Thyroid gland (tissue), 4 donors: ENCODE measurements around the gene KLHDC7A. TPM values are rescaled to one million over a fixed set of nuclear protein-coding genes. Genes with fewer than 3 reads are reported as not detected.
"Not testable (repeated sequence)": the region's sequence is repeated elsewhere in the genome, so short reads cannot be mapped to it uniquely, and the experiment has no call there.

Experiments used
- DNase-seq, 2 donors: peaks; one replicate each; pipeline ENCODE4 v3.0.0-alpha.2; 2019
- H3K27ac ChIP-seq, 3 donors: fragments of 200-600 bp; sonication (generic); 1 replicate in 2 of 3; 2 replicates in 1 of 3; pipeline ENCODE4 v1.5.1; 2016 to 2019; ENCODE audit warnings: mild to moderate bottlenecking in 1 of 3, moderate library complexity in 1 of 3
- H3K27me3 ChIP-seq: fragments of 200-600 bp; sonication (generic); one replicate; pipeline ENCODE4 v1.5.1; 2019
- H3K36me3 ChIP-seq, 2 donors: fragments of 200-600 bp; sonication (generic); one replicate each; pipeline ENCODE4 v1.5.1; 2016 to 2019
- H3K4me1 ChIP-seq, 2 donors: fragments of 200-600 bp; sonication (generic); one replicate each; pipeline ENCODE4 v1.5.1; 2017 to 2019
- H3K4me3 ChIP-seq, 3 donors: fragments of 200-600 bp; sonication (generic); replicated peaks in 1 of 3; 1 replicate in 2 of 3; 2 replicates in 1 of 3; pipeline ENCODE4 v1.5.1; 2016; ENCODE audit warnings: mild to moderate bottlenecking in 1 of 3
- H3K9me3 ChIP-seq: fragments of 200-600 bp; sonication (generic); one replicate; pipeline ENCODE4 v1.5.1; 2017
- POLR2A ChIP-seq, 2 donors: fragments of 450-650 bp; IDR thresholded peaks; one replicate each; pipeline ENCODE4 v1.6.1; 2017; ENCODE audit warnings: antibody characterized with exemption in 2 of 2, mild to moderate bottlenecking in 2 of 2, moderate library complexity in 1 of 2
- WGBS, 2 donors: methylation state at CpG; one replicate each; pipeline ENCODE4 v1.1.5; 2017; 5-methylcytosine and 5-hydroxymethylcytosine counted together
- intact Hi-C: fragments of 100-400 bp; cut with DNase I; formaldehyde crosslinking; loops from one replicate; pipeline ENCODE4 v1.15.1; 2023
- total RNA-seq, 4 donors: library from RNA; depleted of rRNA; stranded (reverse); fragments of >200 nt; gene quantifications; one replicate each; pipeline ENCODE4 v1.2.3, GENCODE V29; 2016
- TF ChIP-seq, protein P1 (sequence below), 6 experiments: fragments of 200-600 bp in 3 of 6; fragments of 450-650 bp in 3 of 6; sonication (generic) in 3 of 6; IDR thresholded peaks; one replicate each; pipeline ENCODE4 v1.5.1; 2016 to 2019; ENCODE audit warnings: antibody characterized with exemption in 6 of 6, mild to moderate bottlenecking in 2 of 6, inconsistent platforms in 1 of 6, moderate library complexity in 1 of 6

KLHDC7A gene
- total RNA-seq, 4 donors from 2014 or later, result 0.40 to 9.9 (median 4.7) TPM

DNA sequence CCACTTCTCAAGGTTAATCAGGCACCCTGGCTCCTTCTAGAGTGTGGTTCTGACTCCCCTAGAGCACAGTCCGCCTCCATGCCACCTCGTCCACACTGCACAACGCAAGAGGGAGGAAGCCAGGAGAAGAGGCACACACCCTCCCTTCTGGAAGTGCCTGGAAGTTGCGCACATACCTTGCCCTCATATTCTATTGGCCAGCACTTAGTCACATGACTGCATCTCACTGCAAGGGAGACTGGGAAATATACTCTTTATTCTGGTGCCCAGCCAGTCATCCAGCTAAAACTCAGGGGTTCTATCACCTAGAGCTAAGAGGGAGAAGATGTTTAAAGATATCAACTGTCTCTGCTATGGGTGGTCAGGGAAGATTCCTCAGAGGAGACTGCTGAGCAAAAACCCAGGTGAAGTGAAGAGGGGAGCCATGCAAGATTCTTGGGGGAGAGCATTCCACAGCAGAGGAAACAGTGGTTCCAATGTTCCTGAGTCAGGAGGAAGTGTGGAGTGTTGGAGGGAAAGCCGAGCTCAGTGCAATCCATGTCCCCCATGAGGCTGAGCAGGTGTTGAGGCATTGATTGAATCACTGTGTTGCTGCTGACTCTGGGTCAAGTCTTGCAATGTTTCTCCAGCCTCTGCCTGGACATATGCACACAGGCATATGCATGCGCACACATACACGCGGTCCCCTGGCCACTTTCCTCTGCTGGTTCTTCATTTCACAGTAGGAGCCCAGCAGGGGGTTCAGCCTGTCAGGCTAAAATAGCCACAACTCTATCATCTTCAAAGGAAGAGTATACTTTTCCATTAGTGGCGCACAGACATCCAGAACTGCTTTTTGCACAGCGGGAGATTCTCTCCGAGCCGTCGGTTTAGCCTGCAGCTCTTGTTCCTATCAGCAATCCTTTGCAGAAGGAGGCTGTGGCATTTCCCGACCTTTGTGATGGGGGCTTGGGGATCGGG, 22.3 kb upstream of the KLHDC7A start:
- no peak for DNase-seq
- TF ChIP-seq, protein P1, sequence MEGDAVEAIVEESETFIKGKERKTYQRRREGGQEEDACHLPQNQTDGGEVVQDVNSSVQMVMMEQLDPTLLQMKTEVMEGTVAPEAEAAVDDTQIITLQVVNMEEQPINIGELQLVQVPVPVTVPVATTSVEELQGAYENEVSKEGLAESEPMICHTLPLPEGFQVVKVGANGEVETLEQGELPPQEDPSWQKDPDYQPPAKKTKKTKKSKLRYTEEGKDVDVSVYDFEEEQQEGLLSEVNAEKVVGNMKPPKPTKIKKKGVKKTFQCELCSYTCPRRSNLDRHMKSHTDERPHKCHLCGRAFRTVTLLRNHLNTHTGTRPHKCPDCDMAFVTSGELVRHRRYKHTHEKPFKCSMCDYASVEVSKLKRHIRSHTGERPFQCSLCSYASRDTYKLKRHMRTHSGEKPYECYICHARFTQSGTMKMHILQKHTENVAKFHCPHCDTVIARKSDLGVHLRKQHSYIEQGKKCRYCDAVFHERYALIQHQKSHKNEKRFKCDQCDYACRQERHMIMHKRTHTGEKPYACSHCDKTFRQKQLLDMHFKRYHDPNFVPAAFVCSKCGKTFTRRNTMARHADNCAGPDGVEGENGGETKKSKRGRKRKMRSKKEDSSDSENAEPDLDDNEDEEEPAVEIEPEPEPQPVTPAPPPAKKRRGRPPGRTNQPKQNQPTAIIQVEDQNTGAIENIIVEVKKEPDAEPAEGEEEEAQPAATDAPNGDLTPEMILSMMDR (IDR thresholded peaks at IDR 0.05), result no peak
- no peak for TF ChIP-seq POLR2A (IDR thresholded peaks at IDR 0.05)
- H3K4me1 ChIP-seq, result no peaks in the 10 kb centered on the region
- no peak overlapping the region for H3K27ac ChIP-seq
- H3K9me3 ChIP-seq, result no peaks in the 10 kb centered on the region
- no peaks in the 10 kb centered on the region for H3K36me3 ChIP-seq
- H3K4me3 ChIP-seq, result no peak overlapping the region
- 66 to 74% methylated on average over 15 of the region's 15 CpGs for WGBS, 2 donors
- H3K27me3 ChIP-seq, result no peaks in the 10 kb centered on the region
- intact Hi-C loops, result no loop called here

DNA sequence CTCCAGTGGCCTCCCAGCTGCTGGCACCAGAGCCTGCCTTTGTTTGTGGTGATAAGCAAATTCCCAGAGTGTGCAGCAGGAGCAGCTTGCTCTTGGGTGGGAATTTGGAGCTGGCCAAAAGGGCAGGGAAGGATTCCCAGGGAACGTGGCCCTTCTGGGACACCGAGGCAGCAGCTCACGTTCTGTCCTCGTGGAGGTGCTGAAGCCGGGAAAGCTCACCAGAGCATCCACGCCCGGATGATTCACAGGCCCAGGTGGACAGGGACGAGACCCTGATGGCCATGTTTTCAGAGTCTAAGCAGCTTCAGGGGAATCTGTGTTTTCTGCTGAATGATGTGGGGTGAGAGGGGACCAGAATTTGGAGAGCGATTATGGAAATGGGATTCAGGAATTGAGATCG, 19.1 kb upstream of the KLHDC7A start:
- DNase-seq, result no peak
- H3K36me3 ChIP-seq, result no peaks in the 10 kb centered on the region
- H3K27ac ChIP-seq, result no peak overlapping the region
- intact Hi-C loops, result no loop called here
- H3K9me3 ChIP-seq, result no peaks in the 10 kb centered on the region
- H3K27me3 ChIP-seq, result no peaks in the 10 kb centered on the region
- TF ChIP-seq, protein P1 (IDR thresholded peaks at IDR 0.05), result no peak
- no peak for TF ChIP-seq POLR2A (IDR thresholded peaks at IDR 0.05)
- no peak overlapping the region for H3K4me3 ChIP-seq
- H3K4me1 ChIP-seq, result no peaks in the 10 kb centered on the region
- 89 to 93% methylated on average over 8 to 10 of the region's 10 CpGs for WGBS, 2 donors

DNA sequence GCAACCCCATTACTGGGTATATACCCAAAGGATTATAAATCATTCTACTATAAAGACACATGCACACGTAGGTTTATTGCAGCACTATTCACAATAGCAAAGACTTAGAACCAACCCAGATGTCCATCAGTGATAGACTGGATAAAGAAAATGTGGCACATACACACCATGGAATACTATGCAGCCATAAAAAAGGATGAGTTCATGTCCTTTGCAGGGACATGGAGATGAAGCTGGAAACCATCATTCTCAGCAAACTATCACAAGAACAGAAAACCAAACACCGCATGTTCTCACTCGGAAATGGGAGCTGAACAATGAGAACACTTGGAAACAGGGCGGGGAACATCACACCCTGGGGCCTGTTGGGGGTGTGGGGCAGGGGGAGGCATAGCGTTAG, 18.2 kb upstream of the KLHDC7A start:
- H3K4me3 ChIP-seq, DNase-seq, intact Hi-C loops, H3K36me3 ChIP-seq, H3K27me3 ChIP-seq, H3K27ac ChIP-seq, H3K9me3 ChIP-seq, H3K4me1 ChIP-seq: not testable (repeated sequence)
- WGBS, 2 donors, result 88 to 92% methylated on average over 5 of the region's 5 CpGs

DNA sequence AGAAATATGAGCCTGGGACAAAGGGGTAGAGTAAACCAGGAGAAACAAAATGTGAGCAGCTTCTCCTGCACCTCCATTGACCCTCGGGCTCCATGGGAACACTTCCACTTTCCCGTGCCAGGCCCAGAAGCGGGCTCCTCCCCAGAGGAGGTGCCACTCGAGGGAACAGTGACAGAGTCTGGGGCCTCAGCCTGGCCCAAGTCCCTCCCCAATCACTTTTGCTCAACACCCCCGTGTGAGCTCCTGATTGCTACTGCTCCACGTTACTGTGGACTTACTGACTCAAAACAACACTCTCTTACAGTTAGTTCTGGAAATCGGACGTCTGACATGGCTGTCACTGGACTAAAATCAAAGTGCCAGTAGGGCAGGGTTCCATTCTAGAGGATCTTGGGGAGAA, 17.7 kb upstream of the KLHDC7A start:
- no peaks in the 10 kb centered on the region for H3K36me3 ChIP-seq
- H3K9me3 ChIP-seq, result no peaks in the 10 kb centered on the region
- TF ChIP-seq POLR2A (IDR thresholded peaks at IDR 0.05), result no peak
- TF ChIP-seq, protein P1 (IDR thresholded peaks at IDR 0.05), result no peak
- 76% methylated on average over 8 of the region's 8 CpGs for WGBS, 2 donors
- DNase-seq, result no peak
- intact Hi-C loops, result no loop called here
- H3K27me3 ChIP-seq, result no peaks in the 10 kb centered on the region
- H3K27ac ChIP-seq, result no peak overlapping the region
- H3K4me1 ChIP-seq, result no peaks in the 10 kb centered on the region
- no peak overlapping the region for H3K4me3 ChIP-seq

DNA sequence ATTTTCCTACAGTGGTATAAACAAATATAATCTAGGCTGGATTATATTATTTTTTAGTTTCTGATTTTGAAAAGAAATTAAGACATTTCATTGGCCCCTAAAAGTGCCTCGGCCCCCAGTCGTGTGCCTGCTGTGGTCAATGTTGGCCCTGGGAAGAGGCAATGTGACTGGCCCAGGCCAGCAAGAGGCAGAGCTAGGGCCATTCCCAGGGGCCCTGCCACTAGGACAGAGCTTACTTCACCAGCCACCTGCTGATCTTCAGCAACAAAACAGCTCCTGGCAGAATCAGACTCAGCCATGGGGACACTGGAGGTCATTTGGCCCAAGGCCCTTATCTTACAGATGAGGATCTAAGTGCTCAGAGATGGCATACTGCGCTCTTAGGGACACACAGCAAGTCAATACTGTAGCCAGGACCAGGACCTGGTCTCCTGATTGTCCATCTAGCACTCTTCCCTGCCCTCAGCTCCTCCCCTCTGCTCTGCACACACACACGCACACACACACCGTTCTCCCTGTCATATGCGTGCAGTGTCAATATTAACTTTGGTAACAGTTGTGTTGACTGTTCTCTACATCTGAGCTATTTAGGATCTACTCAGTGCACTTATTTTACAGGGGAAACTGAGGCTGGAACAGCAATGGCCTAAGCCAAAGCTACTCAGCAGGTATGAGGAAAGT, 16.6 kb upstream of the KLHDC7A start:
- no peak overlapping the region for H3K4me3 ChIP-seq
- intact Hi-C loops, result no loop called here
- DNase-seq, result no peak
- 90 to 91% methylated on average over 6 of the region's 6 CpGs for WGBS, 2 donors
- H3K27me3 ChIP-seq, result no peaks in the 10 kb centered on the region
- no peaks in the 10 kb centered on the region for H3K36me3 ChIP-seq
- no peaks in the 10 kb centered on the region for H3K9me3 ChIP-seq
- peak overlapping the region in 1 of 3 donors; percentile 51 for H3K27ac ChIP-seq
- TF ChIP-seq, protein P1 (IDR thresholded peaks at IDR 0.05), result no peak
- no peak for TF ChIP-seq POLR2A (IDR thresholded peaks at IDR 0.05)
- no peaks in the 10 kb centered on the region for H3K4me1 ChIP-seq
